ENCODE measurements around the gene GALK2. TPM values are rescaled to one million over a fixed set of nuclear protein-coding genes. Genes with fewer than 3 reads are reported as not detected.

Gene GALK2
- total RNA-seq, 2 donors from 2014 or later = 21.5 to 35.6 TPM

GRCh38 chr15:49308686-49309085 is 138.6 kb downstream of the GALK2 start:
- Histone ChIP-seq H3K27me3 (no peaks in the 10 kb centered on the region), H3K4me3 (no peak overlapping the region), H3K27ac (no peak overlapping the region), H3K9me3 (no peaks in the 10 kb centered on the region), H3K36me3 (replicated peaks in 1 of 2; ENCODE audit: insufficient read depth in 1 of 2, low read depth in 2 of 2) (no peaks in the 10 kb centered on the region), H3K4me1 (no peaks in the 10 kb centered on the region)
- DNase-seq = no peak
- intact Hi-C loops (cut with DNase I) = no loop called here
- no peak for ATAC-seq
- TF ChIP-seq CTCF (IDR thresholded peaks at IDR 0.05) = no peak
- no peak for TF ChIP-seq POLR2A (IDR thresholded peaks at IDR 0.05)
- 93 to 98% methylated on average over 2 of the region's 2 CpGs for WGBS, 2 donors

- H3K4me1 ChIP-seq = no peaks in the 10 kb centered on the region
- H3K9me3 ChIP-seq = no peaks in the 10 kb centered on the region
- H3K27ac ChIP-seq = no peak overlapping the region
- H3K27me3 ChIP-seq = no peaks in the 10 kb centered on the region
- intact Hi-C loops (cut with DNase I) = no loop called here
- DNase-seq (no peak), ATAC-seq (no peak)
- no peaks in the 10 kb centered on the region for H3K36me3 ChIP-seq (replicated peaks in 1 of 2; ENCODE audit: insufficient read depth in 1 of 2, low read depth in 2 of 2)
- TF ChIP-seq CTCF (IDR thresholded peaks at IDR 0.05) = no peak
- no peak overlapping the region for H3K4me3 ChIP-seq
These were observed 139.8 kb downstream of the GALK2 start for GRCh38 chr15:49309889-49310288.

- 90 to 100% methylated on average over 1 of the region's 1 CpG for WGBS, 2 donors
- ATAC-seq (no peak), DNase-seq (no peak)
- intact Hi-C loops (cut with DNase I) = no loop called here
- H3K4me1 ChIP-seq = no peaks in the 10 kb centered on the region
- TF ChIP-seq CTCF (IDR thresholded peaks at IDR 0.05) (no peak), POLR2A (IDR thresholded peaks at IDR 0.05) (no peak)
- H3K36me3 ChIP-seq (replicated peaks in 1 of 2; ENCODE audit: insufficient read depth in 1 of 2, low read depth in 2 of 2) = no peaks in the 10 kb centered on the region
- H3K4me3 ChIP-seq = no peak overlapping the region
- H3K9me3 ChIP-seq = no peaks in the 10 kb centered on the region
- H3K27ac ChIP-seq = no peak overlapping the region
- H3K27me3 ChIP-seq = no peaks in the 10 kb centered on the region
These were observed 143.6 kb downstream of the GALK2 start for GRCh38 chr15:49313650-49314049.

- H3K9me3 ChIP-seq = no peaks in the 10 kb centered on the region
- WGBS, 2 donors = 79 to 100% methylated on average over 1 of the region's 1 CpG
- intact Hi-C loops (cut with DNase I) = no loop called here
- H3K4me3 ChIP-seq = no peak overlapping the region
- ATAC-seq (no peak), DNase-seq (no peak)
- no peak overlapping the region for H3K27ac ChIP-seq
- no peaks in the 10 kb centered on the region for H3K27me3 ChIP-seq
- TF ChIP-seq CTCF (IDR thresholded peaks at IDR 0.05) = no peak
- TF ChIP-seq POLR2A (IDR thresholded peaks at IDR 0.05) = no peak
- no peaks in the 10 kb centered on the region for H3K4me1 ChIP-seq
- H3K36me3 ChIP-seq (replicated peaks in 1 of 2; ENCODE audit: insufficient read depth in 1 of 2, low read depth in 2 of 2) = no peaks in the 10 kb centered on the region
These were observed 144.7 kb downstream of the GALK2 start for GRCh38 chr15:49314716-49315115.

- Histone ChIP-seq H3K4me3 (no peak overlapping the region), H3K9me3 (no peaks in the 10 kb centered on the region), H3K4me1 (no peaks in the 10 kb centered on the region), H3K27me3 (no peaks in the 10 kb centered on the region), H3K27ac (no peak overlapping the region), H3K36me3 (replicated peaks in 1 of 2; ENCODE audit: insufficient read depth in 1 of 2, low read depth in 2 of 2) (no peaks in the 10 kb centered on the region)
- intact Hi-C loops (cut with DNase I) = no loop called here
- DNase-seq = no peak
- no peak for ATAC-seq
- 76 to 78% methylated on average over 2 of the region's 2 CpGs for WGBS, 2 donors
- no peak for TF ChIP-seq CTCF (IDR thresholded peaks at IDR 0.05)
- no peak for TF ChIP-seq POLR2A (IDR thresholded peaks at IDR 0.05)
These were observed 145.4 kb downstream of the GALK2 start for GRCh38 chr15:49315391-49315823.

Data from body of pancreas (tissue), 4 donors.